NCI-H1105 treated with DMSO at 0.1 percent for 48 hours (cell line): ENCODE results near the gene AJAP1.
"Not testable (repeated sequence)": the region's sequence is repeated elsewhere in the genome, so short reads cannot be mapped to it uniquely, and the experiment has no call there.

ENCODE experiments used
- DNase-seq: peaks from one replicate; lab custom pipeline; 2025; lab: John Stamatoyannopoulos, UW

AJAP1 gene

DNA sequence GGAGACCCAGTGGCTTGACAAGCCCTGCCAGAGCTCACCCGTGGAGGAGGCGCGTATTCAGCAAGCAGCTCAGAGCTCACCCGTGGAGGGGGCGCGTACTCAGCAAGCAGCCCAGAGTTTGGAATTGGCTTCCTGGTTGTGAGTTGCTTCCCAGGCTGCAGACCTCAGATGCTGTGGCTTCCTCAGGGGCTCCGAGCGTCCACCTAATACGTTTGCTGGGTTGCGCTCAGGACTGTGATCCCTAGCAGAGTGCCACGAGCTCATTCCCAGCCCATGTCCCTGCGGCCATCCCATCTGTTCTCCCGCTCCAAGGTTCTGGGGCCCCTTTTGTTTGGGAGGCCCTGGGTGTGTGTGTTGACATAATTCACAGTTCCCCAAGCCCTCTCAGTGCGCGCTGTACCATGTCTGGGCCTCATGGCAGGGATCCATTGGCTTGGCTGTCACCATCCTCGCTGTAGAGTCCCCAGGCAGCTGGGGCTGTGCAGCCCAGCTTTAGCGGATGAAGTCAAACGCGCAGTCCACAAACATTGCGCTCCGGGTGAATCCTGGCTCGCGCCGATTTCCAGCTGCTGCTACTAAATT is 3.6 kb downstream of the AJAP1 start:
- no peak for DNase-seq

DNA sequence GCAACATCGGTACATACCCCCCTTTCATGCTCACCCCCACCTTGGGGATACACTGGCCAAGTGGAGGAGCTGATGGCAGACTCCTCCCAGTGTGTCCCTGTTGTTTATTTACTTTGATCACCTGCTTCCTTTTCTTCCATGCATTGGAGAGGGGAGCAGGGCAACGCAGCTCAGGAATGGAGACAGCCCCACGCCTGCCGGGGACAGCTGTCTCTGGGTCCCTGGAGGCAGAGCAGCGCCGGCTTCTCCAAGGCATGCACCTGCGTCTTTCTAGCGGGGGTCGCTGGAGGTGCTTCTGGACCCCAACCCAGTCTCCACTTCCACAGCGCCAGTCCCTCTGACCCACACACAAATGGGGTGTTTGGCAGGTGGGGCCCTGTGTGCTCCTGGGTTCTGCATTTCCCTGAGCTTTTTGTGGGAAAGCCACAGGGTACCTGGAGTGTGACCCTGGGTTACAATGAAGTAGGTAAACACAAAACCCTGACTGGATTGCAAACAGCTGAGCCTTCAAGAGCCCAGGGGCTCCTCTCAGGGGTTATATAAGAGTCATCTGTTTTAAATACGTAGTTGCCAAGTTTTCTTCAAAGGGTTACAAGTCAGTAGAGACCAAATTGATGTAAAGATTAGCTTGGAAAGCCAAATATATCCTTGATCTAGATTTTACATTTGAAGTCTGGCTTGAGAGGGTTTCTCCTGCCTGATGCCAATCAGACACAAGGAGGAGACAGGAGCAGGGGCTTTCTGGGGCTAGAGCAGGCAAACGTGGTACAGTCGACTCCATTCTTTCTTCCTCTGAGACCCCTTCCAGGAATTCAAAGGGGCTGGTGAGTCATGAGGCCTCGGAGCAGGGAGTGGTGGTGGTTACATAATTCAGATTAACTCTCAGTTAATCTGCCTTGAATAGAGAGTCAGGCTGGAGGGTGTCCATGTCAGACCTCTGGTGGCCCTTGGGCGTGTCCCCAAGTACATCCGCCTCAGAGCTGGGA is 4.5 kb downstream of the AJAP1 start:
- peak; percentile 78 for DNase-seq

DNA sequence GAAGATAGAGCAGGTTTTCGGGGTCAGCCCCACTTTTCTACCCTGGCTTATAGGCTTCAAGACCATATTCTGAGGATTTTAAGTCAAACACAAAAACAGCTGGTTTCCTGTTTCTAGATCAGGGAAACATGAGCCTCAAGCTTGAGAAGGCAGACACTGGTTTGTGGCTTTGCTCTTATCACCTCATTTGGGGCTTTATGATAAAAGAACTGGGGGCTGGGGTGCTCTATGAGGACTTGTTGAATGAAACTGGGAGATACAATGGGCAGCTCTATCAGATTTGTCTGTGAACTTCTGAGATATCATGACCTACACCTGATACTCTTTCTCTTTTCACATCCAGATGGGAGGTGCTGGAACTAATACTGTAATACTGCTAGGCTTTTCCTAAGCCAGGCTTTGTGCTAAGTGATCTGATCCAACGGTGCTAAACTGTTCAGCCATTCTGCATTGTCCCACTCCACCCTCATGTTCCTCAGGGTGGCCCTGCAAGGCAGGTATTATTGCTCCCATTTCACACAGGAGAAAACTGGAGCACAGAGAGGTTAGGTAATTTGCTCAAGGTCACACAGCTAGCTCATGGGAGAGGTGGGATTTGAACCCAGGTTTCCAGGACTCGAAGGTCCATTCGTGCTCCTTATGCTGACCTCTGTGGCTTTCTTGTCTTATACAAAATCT is 6.6 kb downstream of the AJAP1 start:
- no peak for DNase-seq

DNA sequence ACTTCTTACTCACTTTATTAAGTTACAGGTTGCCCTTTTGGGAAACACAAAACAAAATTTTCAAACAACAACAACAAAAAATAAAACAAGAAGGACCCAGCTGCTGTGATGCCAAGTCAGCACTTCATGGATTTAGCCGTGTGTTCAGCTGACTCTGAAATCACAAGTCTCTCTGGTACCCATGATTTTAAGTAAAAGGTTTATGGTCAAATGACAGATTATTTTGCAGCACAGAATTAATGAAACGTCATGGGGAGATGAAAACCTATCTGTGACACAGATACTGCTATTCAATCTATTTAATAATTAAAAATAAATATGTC is 7.1 kb downstream of the AJAP1 start:
- no peak for DNase-seq

DNA sequence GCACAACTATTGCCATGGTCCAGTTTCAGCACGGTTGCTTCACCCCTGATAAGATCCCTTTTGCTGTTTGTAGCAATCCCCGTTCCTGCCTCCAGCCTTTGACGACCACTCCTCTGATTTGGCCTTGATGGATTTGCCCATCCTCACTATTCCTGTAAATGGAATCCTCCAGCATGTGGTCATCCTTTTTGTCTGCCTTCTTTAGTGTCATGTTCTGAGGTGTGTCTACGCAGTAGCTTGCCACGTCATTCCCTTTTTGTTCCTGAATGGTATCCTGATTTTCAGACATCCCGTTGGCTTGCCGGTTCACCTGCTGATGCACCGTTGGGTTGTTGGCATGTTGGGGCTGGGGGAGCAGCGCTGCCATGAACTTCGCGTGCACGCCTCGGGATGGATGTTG is 7.8 kb downstream of the AJAP1 start:
- no peak for DNase-seq

DNA sequence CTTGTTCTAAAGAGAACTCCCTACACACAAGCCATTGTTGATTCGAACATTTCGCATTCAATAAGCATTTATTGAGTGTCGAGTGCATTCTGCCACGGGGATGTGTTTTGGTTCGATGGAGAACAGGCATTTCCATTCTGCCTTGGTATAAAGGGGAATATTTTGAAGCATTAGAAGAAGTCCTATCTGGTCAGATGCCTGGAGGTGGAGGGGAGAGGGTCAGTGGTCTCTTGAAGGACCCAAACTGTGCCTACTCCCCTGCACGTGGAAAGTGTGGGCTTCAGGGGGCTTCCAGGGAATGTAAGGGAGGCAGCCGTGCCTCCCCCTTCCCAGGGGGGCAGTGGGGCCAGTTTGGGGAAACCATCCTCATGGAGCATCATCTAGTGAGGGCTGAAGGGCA is 8.3 kb downstream of the AJAP1 start:
- no peak for DNase-seq

DNA sequence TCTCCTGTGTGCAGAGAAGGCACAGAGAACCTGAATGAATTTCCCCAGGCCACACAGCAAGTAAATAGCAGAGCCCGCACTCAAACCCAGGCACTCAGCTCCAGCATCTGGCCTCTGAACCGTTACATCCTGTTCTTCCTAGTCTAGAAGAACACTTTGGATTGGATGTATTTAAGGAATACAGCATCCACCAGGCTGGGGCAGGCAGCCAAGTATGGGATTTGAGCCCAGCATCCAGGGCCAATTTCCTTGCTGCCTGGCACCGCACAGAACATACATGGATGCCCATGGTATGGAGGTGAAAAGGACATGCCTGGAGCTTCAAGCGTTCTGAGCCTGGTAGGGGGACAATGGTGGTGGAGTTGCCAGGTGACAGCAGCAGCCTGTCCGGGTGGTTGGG is 9.7 kb downstream of the AJAP1 start:
- no peak for DNase-seq

DNA sequence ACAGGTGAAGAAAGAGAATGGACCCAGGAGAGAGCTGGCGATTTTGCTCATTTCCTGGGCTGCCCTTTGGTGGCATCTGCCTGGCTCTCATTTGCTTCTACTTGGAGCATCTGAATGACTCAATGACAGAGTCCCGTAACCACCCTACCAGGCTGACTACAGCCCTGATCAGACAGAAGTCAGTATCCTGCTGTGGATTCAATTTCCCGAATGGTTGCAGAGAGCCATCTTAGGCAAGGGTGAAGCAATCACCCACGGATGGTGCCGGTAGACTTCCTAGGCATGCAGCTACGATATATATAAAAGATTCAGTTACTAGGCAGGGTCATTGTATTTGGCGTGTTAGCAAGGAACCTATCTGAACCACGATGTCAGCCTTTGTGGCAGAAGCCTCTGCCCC is 10.2 kb downstream of the AJAP1 start:
- DNase-seq: no peak

DNA sequence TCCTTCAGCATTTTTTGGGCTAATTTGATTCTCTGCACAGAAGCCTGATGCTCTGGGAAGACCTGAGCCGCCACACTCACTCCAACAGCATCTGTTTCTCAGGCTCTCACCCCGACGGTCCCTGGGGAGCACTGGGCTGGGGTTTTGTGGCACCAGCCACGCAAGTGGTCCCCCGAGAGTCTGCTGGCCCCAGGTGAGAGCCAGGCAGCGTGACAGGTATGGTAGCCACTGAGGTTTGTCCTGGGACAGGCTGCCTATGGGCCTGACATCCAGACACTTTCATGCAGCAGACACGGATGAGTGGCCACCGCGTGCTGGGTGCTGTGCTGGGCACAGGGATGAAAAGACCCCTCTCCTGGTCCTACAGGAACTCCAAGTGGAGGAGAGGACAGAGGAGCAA is 11.0 kb downstream of the AJAP1 start:
- no peak for DNase-seq

DNA sequence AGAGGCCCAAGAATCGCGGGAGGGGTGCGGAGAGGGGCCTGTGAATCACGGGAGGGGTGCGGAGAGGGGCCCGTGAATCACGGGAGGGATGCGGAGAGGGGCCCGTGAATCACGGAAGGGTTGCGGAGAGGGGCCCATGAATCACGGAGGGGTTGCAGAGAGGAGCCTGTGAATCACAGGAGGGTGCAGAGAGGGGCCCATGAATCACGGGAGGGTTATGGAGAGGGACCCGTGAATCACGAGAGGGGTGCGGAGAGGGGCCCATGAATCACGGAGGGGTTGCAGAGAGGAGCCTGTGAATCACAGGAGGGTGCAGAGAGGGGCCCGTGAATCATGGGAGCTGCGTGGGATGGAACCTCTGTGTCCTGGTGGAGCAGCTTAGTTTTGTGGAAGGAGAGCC is 12.3 kb downstream of the AJAP1 start:
- not testable (repeated sequence) for DNase-seq

DNA sequence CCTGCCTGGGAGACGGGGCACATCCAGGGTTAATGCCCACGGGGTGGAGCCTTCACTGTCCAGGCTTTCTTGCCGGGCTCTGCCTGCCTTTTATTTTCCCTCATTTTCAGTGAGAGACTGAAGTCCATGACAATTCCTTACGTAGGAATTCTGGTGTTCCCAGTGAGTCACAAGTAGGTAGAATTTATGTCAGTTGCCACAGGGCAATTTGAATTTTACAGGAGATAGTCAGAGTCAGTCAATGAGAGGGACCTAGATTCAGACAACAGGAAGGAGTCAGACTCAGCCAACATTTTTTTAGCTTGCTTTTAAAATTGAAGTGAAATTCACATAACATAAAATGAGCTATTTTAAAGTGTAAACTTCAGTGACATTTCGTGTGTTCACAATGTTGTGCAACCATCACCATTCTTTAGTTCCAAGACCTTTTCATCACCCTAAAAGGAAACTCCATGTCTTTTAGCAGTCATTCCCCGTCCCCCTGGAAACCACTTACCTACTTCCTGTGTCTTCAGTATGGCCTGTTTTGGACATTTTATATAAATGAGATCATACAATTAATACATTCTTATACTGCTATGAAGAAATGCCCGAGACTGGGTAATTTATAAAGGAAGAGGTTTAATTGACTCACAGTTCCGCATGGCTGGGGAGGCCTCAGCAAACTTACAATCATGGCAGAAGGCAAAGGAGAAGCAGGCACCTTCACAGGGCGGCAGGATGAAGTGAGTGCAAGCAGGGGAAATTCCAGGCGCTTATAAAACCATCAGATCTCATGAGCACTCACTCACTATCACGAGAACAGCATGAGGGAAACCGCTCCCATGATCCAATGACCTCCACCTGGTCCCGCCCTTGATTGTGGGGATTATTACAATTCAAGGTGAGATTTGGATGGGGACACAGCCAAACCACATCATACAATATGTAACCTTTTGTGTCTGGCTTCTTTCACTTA is 14.6 kb downstream of the AJAP1 start:
- no peak for DNase-seq

DNA sequence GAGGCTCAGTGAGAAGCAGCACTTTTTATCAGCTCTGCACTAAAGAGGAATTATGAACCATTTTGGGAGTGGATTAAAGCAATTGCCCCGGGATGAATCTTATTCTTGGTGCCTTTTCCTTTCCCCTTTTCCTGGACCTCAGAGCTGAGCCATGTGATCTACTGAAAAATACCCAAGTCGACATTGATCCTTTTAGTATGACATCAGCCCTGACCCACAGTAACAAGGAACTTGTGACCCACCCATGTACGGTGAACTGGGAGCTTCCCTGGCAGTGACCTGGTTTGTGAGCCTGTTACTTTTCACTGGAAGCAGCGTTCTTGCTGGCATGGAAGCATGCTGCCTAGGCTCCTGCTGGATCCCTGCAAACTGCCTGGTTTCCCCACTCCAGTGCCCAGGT is 15.9 kb downstream of the AJAP1 start:
- DNase-seq: no peak

DNA sequence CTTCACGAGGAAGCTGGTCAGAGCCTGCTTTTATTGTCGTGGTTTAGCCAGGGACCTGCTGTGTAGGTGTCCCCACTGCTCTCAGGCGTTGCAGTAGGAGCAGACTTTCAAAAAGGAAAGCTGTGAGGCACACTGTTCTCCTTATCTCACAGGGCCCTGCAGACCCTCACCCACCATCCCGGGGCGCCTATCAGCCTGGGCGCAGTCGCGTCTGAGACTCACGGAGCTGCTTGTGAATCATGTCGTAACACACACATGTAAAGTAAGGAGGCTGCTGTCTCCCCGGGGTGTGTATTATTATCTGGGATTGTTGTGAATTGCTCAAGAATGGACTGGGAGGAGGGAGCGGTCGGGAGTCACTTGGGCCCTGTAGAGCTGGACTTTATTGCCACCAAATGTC is 17.4 kb downstream of the AJAP1 start:
- DNase-seq: no peak

DNA sequence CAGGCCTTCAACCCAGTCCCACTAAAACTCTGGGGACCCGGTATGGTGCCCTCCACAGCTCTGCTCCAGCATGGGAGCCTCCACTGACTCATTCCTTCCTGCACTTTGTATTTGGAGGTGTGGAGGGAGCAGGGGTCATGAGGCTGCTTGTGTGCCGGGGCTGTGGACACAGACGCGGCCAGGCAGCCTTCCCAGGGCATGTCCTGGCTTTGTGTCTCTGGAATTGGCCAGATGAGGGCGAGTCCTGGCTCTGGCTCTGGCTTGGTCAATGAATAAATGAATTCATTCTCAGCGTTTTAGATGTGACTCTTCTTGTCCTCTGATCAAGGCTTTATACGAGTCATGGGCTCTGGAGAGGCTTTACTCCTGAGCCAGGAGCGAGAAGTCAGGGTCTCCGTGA is 19.1 kb downstream of the AJAP1 start:
- DNase-seq: no peak

DNA sequence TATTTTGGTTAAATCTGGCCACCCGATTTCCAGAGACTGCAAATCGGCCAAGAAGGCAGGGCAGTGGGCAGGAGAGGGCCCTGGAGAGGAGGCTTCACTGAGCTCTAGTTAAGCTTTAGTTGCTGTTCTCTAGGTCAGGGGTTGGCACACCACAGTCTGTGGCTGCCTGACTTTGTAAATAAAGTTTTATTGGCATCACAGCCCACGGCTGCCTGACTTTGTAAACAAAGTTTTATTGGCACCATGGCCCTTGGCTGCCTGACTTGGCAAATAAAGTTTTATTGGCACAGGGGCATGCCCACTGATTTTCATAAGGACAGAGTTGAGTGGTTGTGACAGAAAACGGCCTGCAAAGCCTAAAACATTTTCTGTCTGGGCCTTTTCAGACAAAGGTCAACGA is 19.7 kb downstream of the AJAP1 start:
- no peak for DNase-seq

DNA sequence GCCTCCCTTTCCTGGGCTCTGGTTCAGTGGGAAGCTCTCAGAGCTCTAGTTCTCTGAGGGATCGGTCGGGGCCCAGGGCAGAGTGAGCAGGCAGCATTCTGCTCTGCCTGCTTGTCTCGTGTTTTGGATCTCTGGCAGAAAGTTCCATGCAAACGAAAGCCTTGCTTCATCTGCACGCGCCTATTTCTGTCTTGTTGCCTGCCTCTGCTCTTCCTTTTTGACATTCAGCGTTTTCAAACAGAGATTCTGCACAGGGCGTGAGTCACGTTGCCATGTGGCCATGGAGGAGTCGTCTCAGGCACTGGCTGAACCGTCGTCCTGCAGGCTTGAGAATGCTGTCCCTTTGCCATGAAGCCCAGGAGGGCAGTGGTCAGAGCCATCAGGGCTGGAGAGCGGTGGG is 20.3 kb downstream of the AJAP1 start:
- no peak for DNase-seq

DNA sequence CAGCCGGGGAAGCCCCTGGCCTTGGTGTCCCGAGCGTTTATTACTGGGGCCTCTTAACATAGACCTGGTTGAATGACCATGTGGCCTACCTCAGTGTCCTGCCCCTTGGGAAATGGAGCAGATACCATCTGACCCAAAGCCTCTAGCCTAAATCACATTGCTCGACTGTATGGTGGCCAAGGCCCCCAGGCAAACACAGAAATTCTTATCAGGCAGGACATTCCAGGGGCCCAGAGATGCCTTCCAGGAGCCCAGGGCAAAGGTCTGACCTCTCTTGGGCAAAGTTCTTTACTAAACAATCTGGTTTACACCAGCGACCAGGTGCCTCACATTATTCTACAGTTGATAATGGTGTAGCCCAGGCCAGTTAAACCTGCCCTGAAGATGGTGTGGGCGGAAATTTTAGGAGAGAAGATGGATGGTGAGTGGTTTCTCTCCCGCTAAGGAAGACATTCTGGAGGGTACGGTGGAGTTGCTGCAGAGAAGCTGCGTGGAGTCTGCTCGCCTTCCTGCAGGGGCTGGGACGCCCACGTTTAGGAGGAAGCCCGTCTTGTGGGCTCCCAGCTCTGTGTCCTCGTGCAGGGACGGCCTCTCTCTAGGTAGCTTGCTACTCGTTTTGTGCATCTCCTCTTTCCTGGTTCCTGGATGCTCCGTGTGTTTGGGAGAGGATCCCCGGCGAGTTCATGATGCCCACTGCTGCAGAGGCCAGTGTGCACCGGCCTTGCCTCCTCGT is 21.2 kb downstream of the AJAP1 start:
- no peak for DNase-seq

DNA sequence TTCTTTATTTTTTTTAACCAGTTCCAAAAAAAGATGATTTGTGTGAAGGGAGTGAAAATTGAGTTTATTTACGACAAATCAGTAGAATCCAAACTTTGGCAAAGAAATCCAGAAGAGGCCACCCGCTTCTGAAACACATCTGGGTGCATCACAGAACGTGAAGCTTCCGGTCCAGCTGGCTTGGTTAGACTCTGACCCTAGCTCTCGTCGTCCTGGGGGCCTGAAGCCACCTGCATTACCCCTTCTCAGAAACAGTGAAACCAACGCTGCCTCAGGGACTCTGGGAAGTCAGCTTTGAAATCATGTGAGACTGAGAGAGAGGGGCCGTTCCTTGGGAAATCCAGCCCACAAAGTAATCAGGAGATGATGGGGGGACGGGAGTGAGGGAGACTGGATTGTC is 21.8 kb downstream of the AJAP1 start:
- no peak for DNase-seq

DNA sequence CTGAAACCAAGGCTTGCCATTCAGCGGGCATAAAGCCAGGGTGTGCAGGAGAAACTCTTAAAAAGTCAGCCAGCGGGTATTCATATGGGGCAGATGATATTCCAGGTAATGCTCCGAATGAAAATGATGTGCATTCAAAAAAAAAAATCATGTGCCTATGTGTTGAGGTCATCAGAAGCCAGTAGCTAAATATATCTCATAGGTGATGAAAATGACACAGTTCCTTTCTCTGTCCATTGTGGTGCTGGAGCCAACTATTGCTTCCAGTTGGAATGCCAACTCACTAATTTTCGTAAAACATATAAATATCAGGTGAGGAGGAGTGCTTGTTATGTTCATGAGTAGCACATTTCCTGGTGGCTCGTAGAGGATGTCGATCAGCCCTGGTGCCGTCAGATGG is 23.2 kb downstream of the AJAP1 start:
- DNase-seq: no peak

DNA sequence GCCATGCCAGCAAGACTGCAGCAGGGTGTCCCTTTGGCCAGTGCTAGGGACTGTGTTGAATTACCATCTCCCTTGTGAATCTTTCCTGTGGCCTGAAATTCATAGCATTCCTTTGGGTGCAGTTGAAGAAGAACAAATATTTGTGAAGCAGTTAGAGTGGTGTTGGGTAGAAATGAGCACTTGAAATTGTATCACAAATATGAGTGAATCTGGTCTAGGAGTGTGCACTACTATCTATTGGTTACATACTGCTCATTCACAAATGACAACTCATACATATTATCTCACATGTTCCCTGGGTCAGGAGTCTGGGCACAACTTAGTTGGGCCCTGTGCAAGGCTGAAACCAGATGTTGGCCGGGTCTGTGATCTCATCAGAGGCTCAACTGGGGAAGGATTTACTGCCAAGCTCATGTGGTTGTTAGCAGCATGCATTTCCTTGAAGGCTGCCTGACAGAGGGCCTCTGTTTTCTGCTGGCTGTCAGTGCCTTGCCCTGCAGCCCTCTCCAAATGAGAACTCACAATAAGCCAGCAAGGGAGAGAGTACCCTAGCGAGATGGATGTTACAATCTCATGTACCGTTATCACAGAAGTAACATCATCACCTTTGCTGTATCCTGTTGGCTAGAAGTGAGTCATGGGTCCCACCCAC is 23.8 kb downstream of the AJAP1 start:
- DNase-seq: no peak

DNA sequence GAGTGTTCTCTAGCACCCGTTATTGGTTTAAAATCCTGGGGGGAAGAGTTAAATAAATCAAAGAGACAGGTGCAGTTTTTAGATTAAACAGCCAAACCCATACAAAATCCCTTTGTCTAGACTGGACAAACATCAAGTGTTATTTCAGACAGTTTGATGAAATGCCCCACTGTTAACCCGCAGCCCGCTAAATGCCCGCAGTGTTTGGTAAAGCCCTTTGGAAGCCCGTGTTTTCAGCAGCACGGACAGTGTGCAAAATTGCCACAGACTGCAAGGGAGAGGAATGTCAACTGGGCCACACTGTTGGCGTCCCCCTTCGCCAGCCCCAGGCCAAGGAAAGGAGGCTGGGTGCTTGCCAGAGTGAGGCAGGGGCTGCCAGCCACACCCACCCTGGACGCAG is 26.6 kb downstream of the AJAP1 start:
- DNase-seq: no peak
